Mesenchymal stem cell (in vitro differentiated cells and primary cell): ENCODE results near the gene BPHL. TPM values are rescaled to one million over a fixed set of nuclear protein-coding genes. Genes with fewer than 3 reads are reported as not detected.
A peak's percentile ranks its signal among the peaks of the same experiment; 100 is the strongest.

Experiments used
- DNase-seq: peaks from one replicate; pipeline ENCODE4 v3.0.0-alpha.2; 2013
- H2AFZ ChIP-seq: one replicate; pipeline ENCODE4 v1.6.1; 2013; ENCODE audit warnings: low read depth, mild to moderate bottlenecking, control low read depth, inconsistent platforms, low read length, moderate library complexity
- H2AK5ac ChIP-seq: 2 replicates; pipeline ENCODE4 v1.6.1; 2013; ENCODE audit warnings: low read length, moderate library complexity, mild to moderate bottlenecking, inconsistent platforms; ENCODE audit not compliant: severe bottlenecking
- H2BK120ac ChIP-seq: one replicate; pipeline ENCODE4 v1.6.1; 2013; ENCODE audit warnings: low read depth, mild to moderate bottlenecking, inconsistent platforms, low read length, moderate library complexity
- H2BK12ac ChIP-seq, 2 experiments: one replicate each; pipeline ENCODE4 v1.6.1; 2013; ENCODE audit warnings: inconsistent platforms in 2 of 2, low read length in 2 of 2, mild to moderate bottlenecking in 2 of 2, moderate library complexity in 2 of 2, control low read depth in 1 of 2
- H2BK15ac ChIP-seq: one replicate; pipeline ENCODE4 v1.6.1; 2013; ENCODE audit warnings: mild to moderate bottlenecking, low read depth, inconsistent platforms; ENCODE audit not compliant: poor library complexity, severe bottlenecking
- H2BK5ac ChIP-seq: 2 replicates; pipeline ENCODE4 v1.6.1; 2013; ENCODE audit warnings: low read depth, mild to moderate bottlenecking, low read length, control low read depth, inconsistent platforms; ENCODE audit not compliant: poor library complexity, severe bottlenecking
- H3K14ac ChIP-seq, 2 experiments: one replicate each; pipeline ENCODE4 v1.6.1; 2013; ENCODE audit warnings: inconsistent platforms in 2 of 2, low read length in 2 of 2, control low read depth in 1 of 2, mild to moderate bottlenecking in 1 of 2, moderate library complexity in 1 of 2
- H3K18ac ChIP-seq, 2 experiments: one replicate each; pipeline ENCODE4 v1.6.1; 2013; ENCODE audit warnings: inconsistent platforms in 2 of 2, low read length in 2 of 2, control low read depth in 1 of 2, low read depth in 1 of 2, mild to moderate bottlenecking in 1 of 2
- H3K23ac ChIP-seq, 2 experiments: one replicate each; pipeline ENCODE4 v1.6.1; 2013; ENCODE audit warnings: inconsistent platforms in 2 of 2, low read length in 2 of 2, mild to moderate bottlenecking in 2 of 2, moderate library complexity in 2 of 2, control low read depth in 1 of 2
- H3K27ac ChIP-seq: 2 replicates; pipeline ENCODE4 v1.5.1; 2013; ENCODE audit warnings: mild to moderate bottlenecking, moderate library complexity, low read length, control low read depth, inconsistent platforms; ENCODE audit not compliant: poor library complexity, severe bottlenecking
- H3K27me3 ChIP-seq, 2 experiments: 2 replicates each; pipeline versions ENCODE4 v1.6.1 to v1.7.0; 2013; ENCODE audit warnings: low read length in 2 of 2, mild to moderate bottlenecking in 2 of 2, moderate library complexity in 2 of 2, control low read depth in 1 of 2, inconsistent platforms in 1 of 2; ENCODE audit not compliant: control insufficient read depth in 1 of 2, insufficient read depth in 1 of 2
- H3K36me3 ChIP-seq, 2 experiments: 2 replicates each; pipeline versions ENCODE4 v1.6.1 to v1.7.0; 2013; ENCODE audit warnings: low read length in 2 of 2, control low read depth in 1 of 2, inconsistent platforms in 1 of 2, low read depth in 1 of 2, mild to moderate bottlenecking in 1 of 2; ENCODE audit not compliant: insufficient read depth in 2 of 2, control insufficient read depth in 1 of 2
- H3K4ac ChIP-seq, 2 experiments: one replicate each; pipeline ENCODE4 v1.6.1; 2013; ENCODE audit warnings: inconsistent platforms in 2 of 2, low read length in 2 of 2, mild to moderate bottlenecking in 2 of 2, moderate library complexity in 2 of 2, control low read depth in 1 of 2, low read depth in 1 of 2
- H3K4me1 ChIP-seq: 2 replicates; pipeline ENCODE4 v1.6.1; 2013; ENCODE audit warnings: low read depth, low read length, control low read depth; ENCODE audit not compliant: control insufficient read depth, insufficient read depth
- H3K4me2 ChIP-seq: 2 replicates; pipeline ENCODE4 v1.6.1; 2013; ENCODE audit warnings: low read length, mild to moderate bottlenecking, inconsistent platforms; ENCODE audit not compliant: poor library complexity, severe bottlenecking
- H3K4me3 ChIP-seq, 2 experiments: 2 replicates each; pipeline versions ENCODE4 v1.5.1 to v1.7.0; 2013; ENCODE audit warnings: low read length in 2 of 2, mild to moderate bottlenecking in 2 of 2, control low read depth in 1 of 2, low read depth in 1 of 2; ENCODE audit not compliant: insufficient read depth in 1 of 2
- H3K79me1 ChIP-seq: replicated peaks from 2 replicates; pipeline ENCODE4 v1.6.1; 2013; ENCODE audit warnings: mild to moderate bottlenecking, control low read depth, low read length, inconsistent platforms; ENCODE audit not compliant: poor library complexity, severe bottlenecking
- H3K9ac ChIP-seq: 2 replicates; pipeline ENCODE4 v1.7.0; 2013; ENCODE audit warnings: mild to moderate bottlenecking, low read length, moderate library complexity
- H3K9me3 ChIP-seq: 2 replicates; pipeline ENCODE4 v1.7.0; 2013; ENCODE audit warnings: mild to moderate bottlenecking, low read length; ENCODE audit not compliant: control insufficient read depth
- H4K8ac ChIP-seq: one replicate; pipeline ENCODE4 v1.6.1; 2013; ENCODE audit warnings: inconsistent platforms, mild to moderate bottlenecking, low read length, moderate library complexity
- H4K91ac ChIP-seq: one replicate; pipeline ENCODE4 v1.6.1; 2013; ENCODE audit warnings: mild to moderate bottlenecking, low read length, inconsistent platforms
- WGBS: methylation state at CpG from one replicate; pipeline ENCODE4 v1.1.7; 2013; ENCODE audit warnings: mixed read lengths; 5-methylcytosine and 5-hydroxymethylcytosine counted together
- polyA plus RNA-seq, 2 experiments: library from polyadenylated mRNA; stranded (reverse); fragments of 200-250 nt; gene quantifications; one replicate each; pipeline ENCODE4 v1.2.3, GENCODE V29; 2013

Gene BPHL
- polyA plus RNA-seq (2013, experiment 1 of 2), result 18.2 TPM
- polyA plus RNA-seq (2013, experiment 2 of 2), result 18.7 TPM

DNA sequence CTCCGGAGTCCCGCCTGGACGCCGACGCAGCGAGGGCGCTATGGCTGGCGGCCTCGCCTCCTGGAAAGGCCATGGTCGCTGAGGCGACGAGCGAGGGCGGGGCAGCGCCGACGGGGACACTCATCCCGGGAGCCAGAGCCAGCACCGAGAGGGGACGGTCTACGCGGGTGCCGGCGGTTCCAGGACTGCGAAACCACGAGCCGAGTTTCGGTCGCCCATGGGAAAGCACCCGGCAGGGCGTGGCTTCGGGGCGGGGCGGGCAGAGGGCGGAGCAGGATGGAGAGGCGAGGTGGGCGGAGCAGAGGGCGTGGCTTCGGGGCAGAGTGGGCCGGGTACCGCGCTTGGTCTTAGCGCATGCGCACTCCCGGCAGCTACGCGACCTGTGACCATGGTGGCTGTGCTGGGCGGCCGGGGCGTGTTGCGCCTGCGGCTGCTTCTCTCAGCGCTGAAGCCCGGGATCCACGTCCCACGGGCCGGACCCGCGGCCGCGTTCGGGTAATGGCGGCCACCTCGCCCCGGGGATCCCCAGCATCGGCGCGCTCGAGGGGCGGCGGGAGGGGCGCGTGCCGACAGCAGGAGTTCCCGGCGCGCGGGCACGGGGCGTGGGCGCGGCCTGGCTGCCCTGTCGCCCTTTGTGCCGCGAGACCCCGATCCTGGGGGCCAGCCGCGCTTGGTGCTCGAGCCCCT, at the start of gene BPHL:
BPHL (plus strand) TSS at position 359 of the 687 bp plus-strand sequence; CDS start at position 389, 30 bp downstream.
- peak within 1 kb of the TSS; percentile 92 to 100 for H3K18ac ChIP-seq
- peak within 1 kb of the TSS; percentile 71 to 99 for H2BK12ac ChIP-seq
- H4K8ac ChIP-seq, result peak within 1 kb of the TSS; percentile 96
- peak within 1 kb of the TSS; percentile 83 for H3K9ac ChIP-seq
- H3K4me1 ChIP-seq, result peaks cover 2% of the 10 kb centered on the region
- H2BK15ac ChIP-seq, result peak within 1 kb of the TSS; percentile 87
- H3K27me3 ChIP-seq, result no peaks in the 10 kb centered on the region
- WGBS, result under 1% methylated on average over 81 of the region's 89 CpGs
- H3K9me3 ChIP-seq, result no peaks in the 10 kb centered on the region
- peaks cover 16 to 22% of the 10 kb centered on the region in 2 experiments for H3K36me3 ChIP-seq
- peak within 1 kb of the TSS; percentile 75 to 99 for H3K4me3 ChIP-seq
- peak; percentile 93 for DNase-seq
- H2BK120ac ChIP-seq, result peak within 1 kb of the TSS; percentile 92
- peak within 1 kb of the TSS; percentile 83 for H3K27ac ChIP-seq
- peak within 1 kb of the TSS; percentile 97 for H2AFZ ChIP-seq
- peaks cover 24% of the 10 kb centered on the region for H3K79me1 ChIP-seq
- peak within 1 kb of the TSS in 1 of 2 experiments; percentile 96 for H3K23ac ChIP-seq
- H3K14ac ChIP-seq, result peak within 1 kb of the TSS in 1 of 2 experiments; percentile 99
- H3K4ac ChIP-seq, result peak within 1 kb of the TSS; percentile 88 to 98
- H2BK5ac ChIP-seq, result peak within 1 kb of the TSS; percentile 96
- no peak within 1 kb of the TSS for H2AK5ac ChIP-seq
- H4K91ac ChIP-seq, result peak within 1 kb of the TSS; percentile 96
- H3K4me2 ChIP-seq, result peak within 1 kb of the TSS; percentile 78

DNA sequence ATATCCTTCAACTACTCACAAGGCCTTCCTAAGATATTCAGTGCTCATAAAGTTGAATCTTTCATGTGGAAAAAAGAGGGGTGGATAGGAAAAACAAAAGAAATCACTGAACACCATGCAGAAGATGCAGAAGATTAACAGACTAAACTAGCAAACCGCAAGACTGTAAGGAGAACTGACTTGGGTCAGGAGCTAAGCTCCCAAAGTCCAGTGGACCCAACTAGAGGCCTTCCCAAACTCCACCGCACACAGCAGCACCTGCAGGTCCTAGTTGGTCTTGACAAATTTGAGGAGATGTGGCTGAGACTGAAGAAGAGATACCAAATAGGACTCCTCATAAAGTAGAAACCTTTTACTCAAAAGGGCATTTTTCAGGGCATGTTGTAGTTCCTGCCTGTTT, 46.9 kb upstream of the BPHL start:
- Histone ChIP-seq H3K9me3 (no peaks in the 10 kb centered on the region), H2BK15ac (no peak overlapping the region), H3K14ac (no peak overlapping the region), H3K4me2 (no peak overlapping the region), H3K79me1 (peaks cover 6% of the 10 kb centered on the region), H3K23ac (no peak overlapping the region), H2BK120ac (no peak overlapping the region), H4K8ac (no peak overlapping the region), H2AFZ (no peak overlapping the region), H3K27me3 (no peaks in the 10 kb centered on the region), H4K91ac (no peak overlapping the region), H3K27ac (no peak overlapping the region), H3K4me1 (peaks cover 10% of the 10 kb centered on the region), H3K36me3 (peaks cover 5 to 20% of the 10 kb centered on the region in 2 experiments), H3K4ac (no peak overlapping the region), H3K4me3 (no peak overlapping the region), H2AK5ac (no peak overlapping the region), H2BK12ac (no peak overlapping the region), H2BK5ac (no peak overlapping the region), H3K9ac (peak overlapping the region; percentile 31), H3K18ac (no peak overlapping the region)
- no peak for DNase-seq
- 100% methylated on average over 2 of the region's 2 CpGs for WGBS

GRCh38 chr6:3072798-3073197, 45.7 kb upstream of the BPHL start:
- no peak for DNase-seq
- H2AFZ ChIP-seq, result no peak overlapping the region
- H2BK120ac ChIP-seq, result no peak overlapping the region
- peaks cover 9 to 32% of the 10 kb centered on the region in 2 experiments for H3K36me3 ChIP-seq
- 100% methylated on average over 3 of the region's 7 CpGs for WGBS
- H4K8ac ChIP-seq, result no peak overlapping the region
- no peaks in the 10 kb centered on the region for H3K9me3 ChIP-seq
- no peak overlapping the region for H3K23ac ChIP-seq
- H3K4me2 ChIP-seq, result no peak overlapping the region
- no peak overlapping the region for H2BK15ac ChIP-seq
- H3K9ac ChIP-seq, result no peak overlapping the region
- H3K27ac ChIP-seq, result no peak overlapping the region
- no peak overlapping the region for H3K14ac ChIP-seq
- H3K4ac ChIP-seq, result no peak overlapping the region
- no peak overlapping the region for H2BK5ac ChIP-seq
- no peaks in the 10 kb centered on the region for H3K27me3 ChIP-seq
- no peak overlapping the region for H4K91ac ChIP-seq
- no peak overlapping the region for H3K18ac ChIP-seq
- H2AK5ac ChIP-seq, result no peak overlapping the region
- H3K79me1 ChIP-seq, result peaks cover 11% of the 10 kb centered on the region
- no peak overlapping the region for H3K4me3 ChIP-seq
- peaks cover 10% of the 10 kb centered on the region for H3K4me1 ChIP-seq
- H2BK12ac ChIP-seq, result no peak overlapping the region

DNA sequence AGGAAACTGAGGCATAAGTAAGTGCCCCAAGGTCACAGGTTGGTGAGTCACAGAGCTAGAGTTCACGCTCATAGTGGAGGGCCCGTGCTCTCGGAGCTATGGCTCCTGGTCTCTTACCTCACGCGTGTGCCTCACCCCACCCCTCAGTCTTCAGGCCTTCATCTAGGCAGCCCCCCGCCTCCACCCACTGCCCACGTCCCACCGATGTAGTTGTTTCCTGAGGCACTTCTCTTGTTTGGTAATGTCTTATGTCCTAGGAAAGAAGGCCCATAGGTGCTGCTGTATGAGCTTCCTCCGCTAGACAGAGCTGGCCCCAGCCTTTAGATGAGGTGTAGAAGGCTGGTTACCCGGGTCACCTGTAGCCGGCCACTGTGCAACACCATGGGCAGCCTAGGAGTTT, 45.1 kb upstream of the BPHL start:
- Histone ChIP-seq H2BK12ac (no peak overlapping the region), H2BK120ac (no peak overlapping the region), H3K4me1 (peaks cover 10% of the 10 kb centered on the region), H3K27me3 (no peaks in the 10 kb centered on the region), H3K14ac (no peak overlapping the region), H3K18ac (no peak overlapping the region), H3K23ac (peak overlapping the region in 1 of 2 experiments; percentile 26), H3K4ac (no peak overlapping the region), H4K91ac (no peak overlapping the region), H3K4me3 (no peak overlapping the region), H3K9me3 (no peaks in the 10 kb centered on the region), H3K9ac (no peak overlapping the region), H2BK5ac (no peak overlapping the region), H2AK5ac (no peak overlapping the region), H3K4me2 (no peak overlapping the region), H2AFZ (no peak overlapping the region), H3K79me1 (peaks cover 16% of the 10 kb centered on the region), H3K36me3 (peaks cover 15 to 37% of the 10 kb centered on the region in 2 experiments), H2BK15ac (no peak overlapping the region), H3K27ac (no peak overlapping the region), H4K8ac (no peak overlapping the region)
- 94% methylated on average over 8 of the region's 11 CpGs for WGBS
- no peak for DNase-seq
